ENCODE data around the gene ANGPT4.
A peak's percentile ranks its signal among the peaks of the same experiment; 100 is the strongest.

The ANGPT4 gene

GRCh38 chr20:881783-882144 is 34.4 kb downstream of the ANGPT4 start:
- FAIRE-seq (no peak), DNase-seq (ENCODE audit: insufficient read length, low spot score) (no peak)
- TF ChIP-seq POLR2A (IDR thresholded peaks at IDR 0.05; ENCODE audit: low read depth, low read length), result no peak

- no peak for TF ChIP-seq POLR2A (IDR thresholded peaks at IDR 0.05; ENCODE audit: low read depth, low read length)
- DNase-seq (ENCODE audit: insufficient read length, low spot score) (peak; percentile 91), FAIRE-seq (peak; percentile 92)
Measured at GRCh38 chr20:881051-881782, 34.9 kb downstream of the ANGPT4 start.

GRCh38 chr20:879626-880025 is 36.5 kb downstream of the ANGPT4 start:
- DNase-seq (ENCODE audit: insufficient read length, low spot score), result no peak
- no peak for FAIRE-seq
- no peak for TF ChIP-seq POLR2A (IDR thresholded peaks at IDR 0.05; ENCODE audit: low read depth, low read length)

GRCh38 chr20:878511-879307 is 37.4 kb downstream of the ANGPT4 start:
- FAIRE-seq (no peak), DNase-seq (ENCODE audit: insufficient read length, low spot score) (no peak)
- TF ChIP-seq POLR2A (IDR thresholded peaks at IDR 0.05; ENCODE audit: low read depth, low read length), result no peak

- DNase-seq (ENCODE audit: insufficient read length, low spot score), result no peak
- no peak for TF ChIP-seq POLR2A (IDR thresholded peaks at IDR 0.05; ENCODE audit: low read depth, low read length)
- no peak for FAIRE-seq
Measured at GRCh38 chr20:877814-878213, 38.3 kb downstream of the ANGPT4 start.

GRCh38 chr20:875115-875514 is 41.0 kb downstream of the ANGPT4 start:
- FAIRE-seq, result no peak
- no peak for DNase-seq (ENCODE audit: insufficient read length, low spot score)
- no peak for TF ChIP-seq POLR2A (IDR thresholded peaks at IDR 0.05; ENCODE audit: low read depth, low read length)

GRCh38 chr20:873875-874607 is 42.1 kb downstream of the ANGPT4 start:
- no peak for TF ChIP-seq POLR2A (IDR thresholded peaks at IDR 0.05; ENCODE audit: low read depth, low read length)
- DNase-seq (ENCODE audit: insufficient read length, low spot score) (no peak), FAIRE-seq (no peak)

- FAIRE-seq (no peak), DNase-seq (ENCODE audit: insufficient read length, low spot score) (no peak)
- no peak for TF ChIP-seq POLR2A (IDR thresholded peaks at IDR 0.05; ENCODE audit: low read depth, low read length)
Measured at GRCh38 chr20:872855-873520, 43.1 kb downstream of the ANGPT4 start.

- DNase-seq (ENCODE audit: insufficient read length, low spot score) (no peak), FAIRE-seq (no peak)
Measured at GRCh38 chr20:871948-872347, 44.2 kb downstream of the ANGPT4 start.

GRCh38 chr20:871436-871835 is 44.7 kb downstream of the ANGPT4 start:
- no peak for TF ChIP-seq POLR2A (IDR thresholded peaks at IDR 0.05; ENCODE audit: low read depth, low read length)
- FAIRE-seq (no peak), DNase-seq (ENCODE audit: insufficient read length, low spot score) (no peak)

More at GRCh38 chr20:871948-872347, 44.2 kb downstream of the ANGPT4 start:
- no peak for TF ChIP-seq POLR2A (IDR thresholded peaks at IDR 0.05; ENCODE audit: low read depth, low read length)

- no peak for TF ChIP-seq POLR2A (IDR thresholded peaks at IDR 0.05; ENCODE audit: low read depth, low read length)
- no peak for FAIRE-seq
- no peak for DNase-seq (ENCODE audit: insufficient read length, low spot score)
Measured at GRCh38 chr20:870758-871157, 45.4 kb downstream of the ANGPT4 start.

GRCh38 chr20:869606-870005 is 46.5 kb downstream of the ANGPT4 start:
- FAIRE-seq (no peak), DNase-seq (ENCODE audit: insufficient read length, low spot score) (no peak)
- TF ChIP-seq POLR2A (IDR thresholded peaks at IDR 0.05; ENCODE audit: low read depth, low read length), result no peak

- FAIRE-seq (no peak), DNase-seq (ENCODE audit: insufficient read length, low spot score) (no peak)
- no peak for TF ChIP-seq POLR2A (IDR thresholded peaks at IDR 0.05; ENCODE audit: low read depth, low read length)
Measured at GRCh38 chr20:868279-868678, 47.9 kb downstream of the ANGPT4 start.

GRCh38 chr20:865440-865839 is 50.7 kb downstream of the ANGPT4 start:
- FAIRE-seq, result no peak
- no peak for TF ChIP-seq POLR2A (IDR thresholded peaks at IDR 0.05; ENCODE audit: low read depth, low read length)
- no peak for DNase-seq (ENCODE audit: insufficient read length, low spot score)

All from H54 (cell line).